Effector memory CD4-positive, alpha-beta T cell (primary cell): Measurements from ENCODE around the gene RPS19.
A peak's percentile ranks its signal among the peaks of the same experiment; 100 is the strongest.

Source experiments
- DNase-seq, 3 donors: peaks; one replicate each; pipeline ENCODE4 v3.0.0-alpha.2; 2020
- H3K27ac ChIP-seq: 2 replicates; pipeline ENCODE4 v1.7.0; 2013; ENCODE audit warnings: mild to moderate bottlenecking, low read length, moderate library complexity; ENCODE audit not compliant: insufficient read depth, poor library complexity, severe bottlenecking
- H3K27me3 ChIP-seq: replicated peaks from 2 replicates; pipeline ENCODE4 v1.7.0; 2013; ENCODE audit warnings: mild to moderate bottlenecking, low read length; ENCODE audit not compliant: insufficient read depth, control insufficient read depth, poor library complexity, severe bottlenecking
- H3K36me3 ChIP-seq: 2 replicates; pipeline ENCODE4 v1.7.0; 2013; ENCODE audit warnings: mild to moderate bottlenecking, low read length, moderate library complexity; ENCODE audit not compliant: control insufficient read depth, insufficient read depth
- H3K4me1 ChIP-seq: 2 replicates; pipeline ENCODE4 v1.7.0; 2013; ENCODE audit warnings: low read length, mild to moderate bottlenecking; ENCODE audit not compliant: control insufficient read depth, insufficient read depth, poor library complexity, severe bottlenecking
- H3K4me3 ChIP-seq: 2 replicates; pipeline ENCODE4 v1.7.0; 2013; ENCODE audit warnings: low read length, low read depth, mild to moderate bottlenecking; ENCODE audit not compliant: insufficient read depth, poor library complexity, severe bottlenecking
- H3K9me3 ChIP-seq: 2 replicates; pipeline ENCODE4 v1.7.0; 2013; ENCODE audit warnings: mild to moderate bottlenecking, low read length, moderate library complexity; ENCODE audit not compliant: control insufficient read depth
- total RNA-seq, 3 donors: gene quantifications; one replicate each; lab custom pipeline; 2026; lab: John Stamatoyannopoulos, UW

The RPS19 gene
- total RNA-seq = 755 to 1,134 (median 835) reads per million in 3 donors

- H3K4me3 ChIP-seq = peak within 1 kb of the TSS; percentile 60
These were observed at the start of gene RPS19 for GRCh38 chr19:41859618-41860418. Gene RPS19, plus strand, starts transcription at chr19:41860255. Its CDS starts 520 bp downstream, at chr19:41860775.

DNA sequence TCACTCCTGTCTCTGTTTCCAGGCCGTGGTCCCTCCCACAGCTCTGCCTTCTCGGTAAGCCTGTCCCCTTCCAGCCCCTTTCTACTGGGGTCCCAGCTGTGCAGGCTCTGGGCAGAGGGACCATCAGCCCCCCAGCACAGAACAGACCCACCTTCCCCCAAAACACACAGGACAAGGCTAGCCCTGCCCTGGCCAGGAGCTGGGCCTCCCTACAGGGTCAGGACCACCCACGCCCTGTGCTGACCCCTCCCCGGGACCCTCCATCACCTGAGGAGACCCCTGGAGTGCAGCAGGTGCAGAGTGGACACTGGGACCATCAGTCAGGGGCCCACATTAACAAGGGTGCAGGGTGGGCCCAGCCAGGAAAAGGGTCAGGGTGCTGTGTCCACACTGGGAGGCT lies 49.8 kb upstream of the RPS19 start:
- no peak overlapping the region for H3K27ac ChIP-seq
- H3K4me3 ChIP-seq = no peak overlapping the region
- H3K36me3 ChIP-seq = no peaks in the 10 kb centered on the region
- H3K9me3 ChIP-seq = no peaks in the 10 kb centered on the region
- H3K27me3 ChIP-seq = no peaks in the 10 kb centered on the region
- DNase-seq = no peak
- no peaks in the 10 kb centered on the region for H3K4me1 ChIP-seq

More at GRCh38 chr19:41859618-41860418, at the start of gene RPS19:
- Histone ChIP-seq H3K36me3 (peaks cover 34% of the 10 kb centered on the region), H3K27me3 (no peaks in the 10 kb centered on the region), H3K4me1 (peaks cover 36% of the 10 kb centered on the region), H3K9me3 (no peaks in the 10 kb centered on the region), H3K27ac (peak within 1 kb of the TSS; percentile 90)
- DNase-seq = peak; percentile 96 to 97 (median 96)

DNA sequence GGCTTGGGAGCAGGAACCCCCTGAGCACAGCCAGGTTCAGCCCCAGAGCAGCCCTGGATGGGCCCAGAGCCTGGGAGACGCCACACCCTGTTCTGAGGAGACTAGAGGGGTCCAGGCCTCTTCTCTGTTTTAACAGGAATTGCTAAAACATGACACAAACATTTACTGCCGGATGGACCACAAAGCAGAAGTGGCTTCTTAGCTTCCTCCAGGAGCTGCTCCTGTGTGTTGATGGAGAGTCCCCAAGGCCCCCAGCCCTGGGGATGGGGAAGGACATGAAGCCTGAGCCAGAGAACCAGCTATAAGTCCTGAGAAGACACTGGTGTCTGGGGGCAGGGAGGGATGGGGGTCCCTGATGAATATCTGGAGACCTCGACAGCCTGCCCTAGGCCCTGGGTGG lies 49.0 kb upstream of the RPS19 start:
- no peak overlapping the region for H3K4me3 ChIP-seq
- H3K36me3 ChIP-seq = no peaks in the 10 kb centered on the region
- no peaks in the 10 kb centered on the region for H3K27me3 ChIP-seq
- DNase-seq = no peak
- H3K9me3 ChIP-seq = no peaks in the 10 kb centered on the region
- H3K27ac ChIP-seq = no peak overlapping the region
- H3K4me1 ChIP-seq = no peaks in the 10 kb centered on the region

DNA sequence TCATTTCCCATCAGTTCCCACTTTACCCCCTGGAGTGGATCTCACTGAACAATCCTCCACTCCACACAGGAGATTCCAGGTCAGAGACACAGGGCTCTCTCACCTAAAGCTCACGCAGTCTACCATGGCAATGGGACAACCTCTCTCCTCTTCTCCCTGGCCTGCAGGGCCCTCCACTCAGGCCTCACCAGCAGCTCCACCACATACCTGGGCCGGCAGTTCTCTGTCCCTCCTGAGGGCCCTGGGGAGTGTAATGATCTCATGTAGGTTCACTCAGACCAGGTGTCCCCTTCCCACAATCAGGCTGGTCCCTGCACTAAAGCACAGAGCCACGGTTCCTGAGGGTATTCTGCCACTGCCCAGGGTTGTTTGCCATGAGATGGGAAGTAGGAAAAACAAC lies 48.1 kb upstream of the RPS19 start:
- no peaks in the 10 kb centered on the region for H3K36me3 ChIP-seq
- no peak for DNase-seq
- H3K4me3 ChIP-seq = no peak overlapping the region
- no peaks in the 10 kb centered on the region for H3K9me3 ChIP-seq
- no peaks in the 10 kb centered on the region for H3K27me3 ChIP-seq
- H3K27ac ChIP-seq = no peak overlapping the region
- H3K4me1 ChIP-seq = no peaks in the 10 kb centered on the region

DNA sequence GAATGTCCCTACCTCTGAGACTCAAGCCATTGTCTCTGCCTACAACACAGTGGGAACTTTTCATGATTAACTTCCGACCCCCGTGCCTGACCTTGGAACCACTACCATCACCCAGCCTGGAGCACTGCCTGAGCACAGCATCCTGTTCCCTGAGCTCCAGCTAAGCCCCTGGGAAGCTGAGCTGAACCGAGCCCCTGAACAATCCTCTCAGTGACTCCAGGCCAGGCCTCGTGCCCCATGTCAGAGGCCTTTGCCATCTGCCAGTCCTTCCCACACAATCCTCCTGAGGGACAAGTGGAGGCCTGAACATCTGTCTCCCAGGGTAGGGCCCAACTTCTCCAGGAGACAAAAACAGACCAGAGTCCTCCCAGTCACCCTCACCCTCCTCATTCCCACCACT lies 46.1 kb upstream of the RPS19 start:
- Histone ChIP-seq H3K36me3 (no peaks in the 10 kb centered on the region), H3K4me3 (no peak overlapping the region), H3K4me1 (no peaks in the 10 kb centered on the region), H3K9me3 (no peaks in the 10 kb centered on the region), H3K27me3 (no peaks in the 10 kb centered on the region), H3K27ac (no peak overlapping the region)
- DNase-seq = no peak

GRCh38 chr19:41815301-41815700 lies 44.8 kb upstream of the RPS19 start:
- no peaks in the 10 kb centered on the region for H3K36me3 ChIP-seq
- no peak overlapping the region for H3K27ac ChIP-seq
- H3K27me3 ChIP-seq = no peaks in the 10 kb centered on the region
- H3K4me3 ChIP-seq = no peak overlapping the region
- no peak for DNase-seq
- no peaks in the 10 kb centered on the region for H3K9me3 ChIP-seq
- no peaks in the 10 kb centered on the region for H3K4me1 ChIP-seq

DNA sequence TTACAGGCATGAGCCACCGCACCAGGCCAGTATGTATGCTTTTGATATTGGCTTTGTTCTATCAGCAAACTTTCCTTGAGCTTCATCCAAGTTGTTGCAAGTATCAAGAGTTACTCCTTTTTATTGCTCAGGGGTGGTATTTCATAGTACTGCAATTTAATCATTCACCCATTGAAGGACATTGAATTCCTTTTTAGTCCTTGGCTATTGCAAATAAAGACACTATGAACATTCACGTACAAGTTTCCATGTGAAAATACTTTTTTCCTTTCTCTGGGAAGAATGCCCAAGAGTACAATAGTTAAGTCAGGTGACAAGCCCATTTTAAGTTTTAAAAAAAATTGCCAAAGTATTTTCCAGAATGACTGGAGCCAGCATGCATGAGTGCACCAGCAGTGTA lies 43.3 kb upstream of the RPS19 start:
- Histone ChIP-seq H3K4me1 (no peaks in the 10 kb centered on the region), H3K4me3 (no peak overlapping the region), H3K27me3 (no peaks in the 10 kb centered on the region), H3K27ac (no peak overlapping the region), H3K36me3 (no peaks in the 10 kb centered on the region), H3K9me3 (no peaks in the 10 kb centered on the region)
- DNase-seq = no peak

DNA sequence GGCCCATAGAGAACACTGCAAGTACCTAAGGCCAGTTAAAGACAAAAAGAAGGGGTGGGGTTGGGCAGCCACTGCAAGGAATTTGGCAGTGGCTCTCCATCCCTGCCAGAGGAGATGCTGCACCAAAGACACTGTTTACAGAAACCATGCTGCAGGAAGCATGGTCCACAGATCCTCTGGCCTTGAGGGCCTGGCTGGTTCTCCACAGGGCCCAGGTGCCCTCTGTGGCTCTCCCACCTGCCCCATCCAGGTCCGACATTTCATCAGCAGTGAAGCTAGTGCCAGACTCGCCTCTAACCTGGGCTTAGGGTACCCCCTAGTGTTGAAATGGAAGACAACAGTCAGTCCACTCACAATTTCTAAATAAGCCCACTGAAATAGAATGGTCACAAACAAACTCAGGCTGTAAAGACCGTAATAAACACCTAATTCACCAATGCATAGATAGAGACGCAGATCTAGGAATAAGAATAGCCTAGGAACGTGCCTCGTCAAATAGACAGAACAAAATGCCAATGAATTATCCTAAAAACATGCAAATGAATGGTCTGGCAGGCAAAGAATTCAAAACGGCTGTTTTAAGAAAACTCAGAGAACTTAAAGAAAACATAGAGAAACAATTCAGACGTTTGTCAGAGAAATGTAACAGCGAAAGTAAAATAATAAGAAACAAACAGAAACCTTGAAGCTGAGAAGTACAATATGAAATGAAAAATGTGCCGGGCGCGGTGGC lies 38.9 kb upstream of the RPS19 start:
- H3K4me3 ChIP-seq = no peak overlapping the region

GRCh38 chr19:41837981-41838708 lies 21.9 kb upstream of the RPS19 start:
- no peak overlapping the region for H3K27ac ChIP-seq
- H3K4me1 ChIP-seq = no peaks in the 10 kb centered on the region
- H3K27me3 ChIP-seq = peaks cover 8% of the 10 kb centered on the region
- no peak overlapping the region for H3K4me3 ChIP-seq
- DNase-seq = no peak
- no peaks in the 10 kb centered on the region for H3K36me3 ChIP-seq
- H3K9me3 ChIP-seq = no peaks in the 10 kb centered on the region

More for the DNA sequence above, 38.9 kb upstream of the RPS19 start:
- Histone ChIP-seq H3K9me3 (no peaks in the 10 kb centered on the region), H3K27me3 (no peaks in the 10 kb centered on the region), H3K36me3 (no peaks in the 10 kb centered on the region), H3K4me1 (no peaks in the 10 kb centered on the region), H3K27ac (no peak overlapping the region)
- peak in 1 of 3 donors; percentile 7 for DNase-seq
